NCI-H446 (cell line): ENCODE measurements around the gene DLG2.
A peak's percentile ranks its signal among the peaks of the same experiment; 100 is the strongest.

ENCODE experiments used
- DNase-seq, 2 experiments: peaks; one replicate each; lab custom pipeline; 2025; lab: John Stamatoyannopoulos, UW

The DLG2 gene

DNA sequence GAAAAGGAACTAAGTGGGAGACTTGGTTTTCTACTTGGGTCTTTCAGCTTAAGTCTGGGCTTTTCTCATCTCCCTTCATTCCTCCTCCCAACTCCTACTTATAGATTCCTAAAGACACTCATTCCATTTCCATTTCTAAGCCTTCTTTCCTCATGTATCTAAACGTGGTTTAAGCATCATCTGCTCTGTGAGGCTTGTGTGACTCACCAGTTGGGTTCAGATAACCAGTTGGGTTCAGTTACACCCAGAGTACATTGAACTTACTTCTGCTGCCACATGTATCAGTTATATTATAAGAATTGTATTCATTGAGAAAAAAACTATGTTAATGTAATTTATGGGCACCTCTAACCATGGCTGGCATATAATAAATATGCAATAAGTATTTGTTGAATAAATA, 1509.8 kb downstream of the DLG2 start:
- no peak for DNase-seq

DNA sequence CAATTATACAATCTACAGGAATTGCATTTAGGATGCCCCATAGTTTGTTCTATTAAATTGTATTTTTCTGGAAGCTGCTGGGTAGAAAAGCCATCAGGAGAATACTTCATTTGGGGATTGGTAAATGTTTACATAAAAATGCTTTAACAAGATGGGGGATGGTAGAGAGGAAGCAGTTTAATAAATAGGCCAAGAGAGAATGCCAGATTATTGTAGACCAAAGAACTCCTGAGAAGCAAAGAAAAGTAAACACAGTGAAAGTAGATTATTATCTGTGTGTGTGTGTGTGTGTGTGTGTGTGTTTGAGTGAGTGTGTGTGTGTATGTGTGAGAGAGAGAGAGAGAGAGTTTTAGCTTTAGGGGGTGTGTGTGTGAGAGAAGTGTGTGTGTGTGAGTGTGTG, 1520.6 kb downstream of the DLG2 start:
- DNase-seq: no peak

DNA sequence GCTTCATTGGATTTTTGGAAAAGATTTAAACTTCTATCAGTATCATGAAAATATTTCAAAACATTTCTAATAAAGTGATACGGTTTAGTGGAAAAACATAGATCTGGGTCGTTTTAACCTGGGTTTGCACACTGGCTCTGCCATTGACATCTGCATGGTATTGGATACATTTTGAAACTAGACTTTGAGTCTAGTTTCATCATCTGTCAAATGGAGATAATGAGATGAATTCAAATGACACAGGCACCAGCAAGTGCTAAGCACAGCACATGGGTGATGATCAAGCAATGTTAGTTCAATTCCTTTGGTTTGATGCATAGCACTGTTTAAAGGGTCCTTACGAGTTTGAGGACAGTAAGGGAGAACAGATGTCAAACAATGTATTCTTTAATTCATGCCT, 1522.0 kb downstream of the DLG2 start:
- DNase-seq: no peak

DNA sequence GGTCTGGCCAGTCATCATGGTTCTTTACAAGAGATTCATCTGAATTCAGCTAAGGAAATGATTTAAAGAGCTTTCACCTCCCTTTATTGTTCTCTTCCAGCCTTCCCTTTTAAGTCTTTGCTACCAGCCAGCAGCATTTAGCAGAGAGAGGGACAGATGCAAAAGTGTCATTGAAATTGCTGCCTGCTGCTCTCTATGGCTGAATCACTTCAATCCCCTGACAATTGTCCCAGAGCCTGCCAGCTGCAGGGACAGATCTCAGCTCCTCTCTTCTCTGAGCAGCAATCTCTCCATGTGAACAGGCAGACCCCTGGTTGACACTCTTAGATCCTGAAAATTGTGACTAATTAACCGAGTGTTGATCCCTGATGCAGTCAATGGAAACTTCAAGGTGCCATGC, 1524.0 kb downstream of the DLG2 start:
- no peak for DNase-seq

DNA sequence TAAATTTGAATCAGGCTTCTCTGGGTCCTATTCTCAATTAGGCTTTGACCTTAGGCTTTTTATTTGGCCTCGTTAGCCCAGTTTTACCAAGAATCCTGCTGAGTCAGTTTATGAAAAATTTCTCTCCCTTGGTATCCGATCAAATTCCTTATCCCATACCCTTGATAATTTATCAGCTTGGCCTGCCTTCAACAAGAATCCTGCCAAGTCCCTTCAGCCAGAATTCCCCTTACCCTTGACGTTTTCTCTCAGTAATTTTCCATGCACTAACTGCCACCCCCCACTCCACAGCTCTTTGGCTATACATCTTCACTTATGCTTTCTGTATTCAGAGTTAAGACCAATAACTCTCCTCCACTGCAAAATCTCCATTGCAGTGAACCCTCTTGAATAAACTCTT, 1530.0 kb downstream of the DLG2 start:
- DNase-seq: no peak

DNA sequence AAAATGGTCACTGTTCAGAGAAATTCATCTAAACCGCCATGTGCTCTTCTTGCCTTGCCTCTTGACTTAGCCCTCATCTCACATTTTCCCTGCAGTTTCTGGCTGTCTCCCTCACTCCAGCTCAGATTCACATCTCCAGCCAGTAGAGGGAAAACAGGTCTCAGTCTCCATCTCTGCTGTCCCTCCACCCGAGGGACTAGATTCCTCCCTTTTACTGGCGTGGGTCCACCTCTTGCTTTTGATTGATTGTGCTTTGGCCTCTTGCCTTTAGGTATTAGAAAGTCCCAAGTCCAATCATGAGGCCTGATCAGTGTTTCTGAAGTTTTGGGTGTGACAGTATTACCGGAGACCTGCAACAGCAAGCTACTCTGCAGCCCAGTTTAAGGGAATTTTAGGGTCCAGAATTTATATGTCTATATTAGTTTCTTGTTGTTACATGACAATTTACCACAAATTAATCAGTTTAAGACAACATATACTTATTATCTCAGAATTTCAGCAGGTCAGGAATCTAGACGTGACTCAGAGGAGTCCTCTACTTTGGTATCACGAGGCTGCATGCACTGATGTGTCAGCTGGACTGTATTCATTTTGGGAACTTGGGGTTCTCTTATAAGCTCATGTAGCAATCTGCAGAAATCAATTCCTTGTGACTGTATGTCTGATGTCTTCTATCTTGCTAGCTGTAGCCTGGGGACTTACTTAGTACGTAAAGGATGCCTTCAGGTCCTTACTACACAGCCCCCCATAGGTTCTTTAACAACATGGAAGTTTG, 1535.7 kb downstream of the DLG2 start:
- no peak for DNase-seq

DNA sequence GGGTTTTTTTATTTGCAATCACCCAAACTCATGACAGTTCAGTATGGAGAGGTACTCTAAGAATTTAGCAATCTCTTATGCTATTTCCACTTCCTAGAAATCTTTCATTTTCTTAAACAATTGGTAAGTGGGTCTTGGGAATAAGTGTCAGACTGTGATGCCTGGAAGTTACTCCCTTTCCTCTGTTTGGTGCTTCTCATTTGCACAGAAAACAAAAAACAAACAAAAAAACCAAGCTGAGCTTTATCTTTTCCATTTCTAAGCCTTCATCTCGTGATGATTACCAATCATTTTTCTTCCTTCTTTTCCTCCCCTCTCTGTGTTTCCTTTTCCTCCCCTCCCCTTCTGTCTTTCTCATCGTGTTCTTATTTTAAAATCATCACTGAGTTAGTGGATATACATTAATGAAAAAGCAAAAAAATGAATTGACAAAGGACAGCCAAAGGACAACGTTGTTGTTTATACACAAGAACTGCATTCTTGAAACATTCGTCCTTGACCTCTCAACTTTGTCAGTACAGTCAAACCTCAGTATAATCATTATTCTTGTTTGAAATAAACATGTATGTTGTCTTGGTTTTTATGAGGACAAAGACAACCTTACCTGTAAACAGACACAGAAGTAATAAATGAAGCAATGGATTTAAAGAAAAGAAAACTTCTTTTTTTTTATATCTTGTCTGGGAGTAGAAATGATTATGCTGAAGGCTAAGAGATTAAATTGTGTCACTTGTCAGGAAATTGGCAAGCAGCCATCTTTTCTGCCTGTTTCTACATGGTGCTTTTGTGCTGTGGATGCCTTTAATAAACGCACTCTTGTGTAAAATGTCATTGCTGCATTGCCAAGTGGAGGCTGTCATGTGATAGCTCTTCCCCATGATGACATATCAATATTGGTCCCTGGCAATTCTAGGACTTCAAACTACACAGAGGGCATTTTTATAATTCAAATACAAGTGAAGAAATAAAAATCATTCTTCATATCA, 1537.8 kb downstream of the DLG2 start:
- peak; percentile 64 to 84 for DNase-seq

DNA sequence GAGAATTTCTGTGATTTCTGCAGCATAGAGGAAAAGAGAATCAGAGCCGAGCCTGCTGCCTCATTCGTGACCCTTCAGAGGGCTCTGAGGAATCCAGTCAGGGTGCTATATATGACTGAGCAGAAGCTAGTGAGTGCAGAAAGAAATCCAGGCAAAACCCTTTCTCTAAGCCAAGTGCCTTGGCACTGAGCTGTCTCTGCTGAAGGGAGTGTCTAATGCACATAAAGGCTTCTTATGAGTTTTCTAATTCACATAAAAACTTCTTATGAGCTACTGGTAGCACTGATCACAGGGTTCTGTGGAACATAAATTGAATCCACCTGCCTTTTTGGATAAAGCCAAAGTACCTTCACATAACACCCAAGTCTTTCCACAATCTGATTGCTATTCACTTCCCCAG, 1555.3 kb downstream of the DLG2 start:
- no peak for DNase-seq

DNA sequence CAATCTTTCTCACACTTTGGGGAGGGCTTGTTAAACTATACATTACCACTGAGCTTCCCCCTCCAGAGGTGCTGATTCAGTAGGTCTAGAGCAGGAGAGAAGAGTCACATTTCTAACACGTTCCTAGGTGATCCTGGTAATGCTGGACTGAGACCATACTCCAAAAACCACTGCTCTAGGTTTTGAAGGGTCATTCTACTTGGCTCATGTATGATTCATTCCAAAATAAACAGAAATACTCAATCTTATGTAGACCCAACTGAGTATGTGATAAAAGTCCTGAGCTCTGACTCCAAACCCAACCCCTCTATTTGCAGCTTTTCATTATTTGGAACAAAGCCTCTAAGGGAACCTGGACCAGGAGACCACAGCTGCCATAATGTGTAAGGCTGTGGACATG, 1558.1 kb downstream of the DLG2 start:
- DNase-seq: no peak

DNA sequence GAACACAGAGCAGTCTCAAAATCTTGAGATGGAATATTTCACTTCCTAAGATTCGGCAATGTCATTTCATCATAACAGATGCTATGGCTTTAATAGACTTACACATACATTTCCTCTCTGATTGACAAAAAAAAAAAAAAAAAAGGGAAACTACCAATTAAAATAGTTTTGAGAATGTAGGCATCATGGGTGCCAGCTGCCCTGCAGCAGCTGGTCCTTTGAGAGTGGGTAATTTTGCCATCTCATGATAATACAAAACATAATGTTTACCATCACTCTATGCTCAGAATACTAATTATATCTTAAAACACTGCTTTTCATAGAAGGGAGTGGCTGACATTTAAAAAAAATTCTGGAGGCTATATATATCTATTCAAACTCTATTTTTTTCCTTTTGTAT, 1565.4 kb downstream of the DLG2 start:
- peak in 1 of 2 experiments; percentile 24 for DNase-seq

DNA sequence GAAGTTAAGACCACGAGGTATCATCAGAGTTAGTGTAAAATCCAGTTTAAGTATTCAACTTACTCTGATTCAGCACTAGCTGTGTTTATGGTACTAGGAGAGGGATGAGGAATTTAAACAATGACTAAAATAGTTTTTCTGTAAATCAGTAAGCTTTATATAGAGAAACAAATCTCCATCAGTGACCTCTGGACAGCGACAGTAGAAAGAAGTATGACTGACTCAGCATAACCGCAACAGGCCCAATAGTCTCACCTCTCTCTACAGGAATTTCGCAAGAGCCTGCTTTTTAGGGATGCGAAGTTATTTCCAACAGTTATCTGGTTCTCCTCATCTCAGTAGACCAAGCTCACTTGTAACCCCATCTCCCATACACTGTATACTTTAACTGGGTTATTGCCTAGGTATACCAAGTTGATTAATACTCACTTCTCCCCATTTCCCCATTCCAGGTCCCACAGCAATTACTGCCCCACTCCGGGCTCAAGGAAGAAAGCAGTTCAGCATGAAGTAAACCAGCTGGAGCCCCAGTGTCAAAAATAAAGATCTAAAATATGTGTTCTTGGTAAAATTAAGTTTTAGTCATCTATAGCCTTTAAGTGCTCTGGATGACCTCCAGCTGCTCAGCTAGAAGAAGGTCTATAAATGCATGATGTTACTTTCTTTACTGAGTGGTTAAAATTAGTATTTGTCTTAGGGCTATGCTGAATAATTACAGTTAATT, 1570.3 kb downstream of the DLG2 start:
- DNase-seq: no peak

DNA sequence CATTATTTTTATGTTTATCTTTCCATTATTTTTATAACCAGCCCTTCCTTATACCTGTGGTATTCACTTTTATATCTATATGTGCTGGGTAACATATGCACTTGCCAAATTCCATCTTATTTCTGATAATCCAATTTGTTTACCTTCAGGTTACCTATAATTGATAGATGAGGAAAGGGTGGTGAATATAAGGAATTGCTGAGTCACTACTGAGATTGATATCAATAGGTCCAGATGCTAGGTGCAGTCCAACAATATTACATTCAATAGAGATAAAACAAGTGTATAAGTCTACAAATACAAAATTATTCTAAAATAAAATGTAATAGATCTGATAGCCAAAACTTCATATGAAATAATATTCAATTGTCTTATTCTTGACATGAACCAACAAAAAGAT, 1582.0 kb downstream of the DLG2 start:
- no peak for DNase-seq

DNA sequence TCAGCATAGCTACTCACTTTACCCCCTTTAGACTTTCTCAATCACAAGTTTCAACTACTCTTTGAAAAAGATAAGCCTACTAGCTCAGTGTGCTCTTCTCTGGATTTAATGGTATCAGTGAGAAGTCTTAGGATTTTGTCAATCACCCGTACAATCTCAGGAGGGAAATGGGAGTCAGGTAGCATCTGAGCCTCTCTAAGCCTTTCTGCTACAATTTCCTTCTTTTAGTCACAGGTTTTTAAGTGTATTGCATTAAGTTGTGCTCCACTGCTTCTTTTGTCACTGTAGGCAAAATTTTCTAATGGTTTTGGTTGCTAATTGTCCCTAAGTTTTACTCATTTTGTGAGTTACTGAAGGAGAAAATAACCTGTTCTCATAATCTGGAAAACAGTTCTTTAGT, 1582.4 kb downstream of the DLG2 start:
- no peak for DNase-seq

DNA sequence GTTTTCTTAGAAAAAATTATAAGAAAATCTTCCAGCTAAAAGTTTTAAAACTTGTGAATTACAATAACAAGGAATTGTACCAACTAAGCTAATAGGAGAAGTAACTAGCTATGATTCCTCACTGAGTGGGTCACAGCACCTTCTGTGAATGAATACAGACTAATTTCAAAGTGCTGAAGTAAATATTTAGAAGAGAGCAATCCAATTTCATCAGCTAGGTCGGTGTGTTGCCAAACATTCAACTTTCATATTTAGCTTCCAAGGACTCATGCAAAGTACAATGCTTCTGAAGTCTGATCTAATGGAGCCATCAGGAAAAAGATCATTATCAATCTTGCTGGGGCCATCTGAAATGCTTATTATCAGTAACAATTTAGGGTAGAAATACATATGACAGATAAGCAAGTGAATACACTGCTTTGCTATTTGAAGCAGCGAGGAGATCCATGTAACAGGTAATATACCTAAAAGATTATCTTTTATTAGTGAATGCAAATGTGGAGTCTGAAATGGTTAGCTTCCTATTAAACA, 1590.4 kb downstream of the DLG2 start:
- DNase-seq: no peak

DNA sequence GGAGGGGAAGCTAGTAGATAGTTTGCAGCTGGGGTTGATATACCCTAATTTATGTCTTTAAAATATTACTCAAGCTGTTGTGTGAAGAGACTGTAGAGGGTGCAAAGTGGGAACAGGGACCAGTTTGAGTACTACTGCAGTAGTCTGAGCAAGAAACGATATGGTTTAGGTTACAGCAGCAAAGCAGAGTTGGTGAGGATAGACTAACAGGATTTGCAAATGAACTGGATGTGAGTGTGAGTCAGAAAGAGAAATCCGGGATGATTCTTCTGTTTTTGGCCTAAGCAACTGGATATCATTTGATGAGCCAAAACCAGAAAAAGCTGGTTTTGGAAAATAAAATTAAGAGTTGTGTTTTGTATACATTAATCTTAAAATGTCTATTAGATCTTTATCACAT, 1591.5 kb downstream of the DLG2 start:
- no peak for DNase-seq

DNA sequence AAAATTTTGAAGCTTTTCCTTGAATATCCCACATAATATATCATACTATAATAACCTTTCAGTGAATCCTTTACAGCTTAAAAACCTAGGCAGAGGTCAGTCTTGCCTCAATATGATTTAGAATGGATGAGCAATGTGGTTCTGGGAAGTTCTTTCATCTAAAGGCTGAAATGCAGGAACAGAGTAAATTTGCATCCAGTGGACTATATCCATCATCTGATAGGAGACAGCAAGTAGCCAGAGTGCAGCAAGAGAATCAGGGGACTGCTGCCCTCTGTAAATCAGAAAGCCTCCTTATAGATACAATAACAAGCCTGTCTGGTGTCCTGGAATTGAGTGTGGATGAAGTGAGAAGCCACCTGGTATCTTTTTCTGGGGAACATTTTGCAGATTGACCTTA, 1592.7 kb downstream of the DLG2 start:
- no peak for DNase-seq

DNA sequence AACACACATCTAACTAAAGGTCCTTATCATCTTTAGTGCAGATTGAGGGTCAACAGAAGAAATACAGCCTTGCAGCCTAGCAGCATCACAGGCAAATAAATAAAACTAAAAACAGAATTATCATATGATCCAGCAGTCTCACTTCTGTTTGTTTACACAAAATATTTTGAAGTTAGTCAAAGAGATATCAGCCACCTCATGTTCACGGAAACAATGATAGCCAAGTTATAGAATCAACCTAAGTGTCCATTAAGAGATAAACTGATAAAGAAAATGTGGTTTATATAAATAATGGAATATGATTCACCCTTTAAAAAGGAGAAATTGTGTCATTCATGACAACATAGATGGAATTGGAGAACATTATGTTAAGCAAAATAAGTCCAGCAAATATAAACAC, 1602.9 kb downstream of the DLG2 start:
- DNase-seq: no peak

DNA sequence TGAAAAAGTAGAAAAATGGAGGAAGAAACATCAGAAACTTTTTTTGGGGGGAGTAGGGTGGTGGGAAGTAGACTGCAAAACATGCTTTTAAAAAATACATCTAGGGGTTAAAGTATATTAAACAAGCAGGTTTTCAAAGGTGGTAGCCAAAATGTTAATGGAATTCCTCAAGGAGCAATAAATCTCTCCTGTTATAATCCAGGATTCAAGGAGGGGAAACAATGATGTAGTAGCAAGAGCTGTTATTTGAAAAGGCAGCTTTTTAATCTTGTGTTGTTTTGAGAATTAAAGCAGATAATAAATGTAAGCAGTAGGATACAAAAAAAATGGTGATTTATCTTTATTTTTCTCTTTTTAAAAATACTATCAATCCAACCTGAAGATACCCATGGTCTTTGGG, 1604.4 kb downstream of the DLG2 start:
- DNase-seq: no peak

DNA sequence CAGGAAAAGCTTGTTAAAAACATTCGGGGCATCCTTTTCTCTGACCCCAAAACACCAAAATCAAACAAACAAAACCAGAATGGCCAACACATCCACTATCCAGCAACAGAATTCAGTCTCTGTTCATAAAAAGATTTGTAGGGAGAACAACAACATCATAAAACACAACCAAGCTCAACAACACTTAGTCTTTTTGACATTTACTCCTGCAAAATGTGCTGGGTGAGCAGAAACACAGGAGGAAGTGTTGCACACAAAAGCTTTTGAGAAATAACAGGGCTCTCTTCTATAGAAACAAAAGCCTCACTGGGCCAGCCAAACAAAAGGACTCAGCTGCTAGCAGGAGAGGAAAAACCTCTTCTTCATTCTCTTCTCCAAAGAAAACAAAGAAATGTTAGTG, 1604.9 kb downstream of the DLG2 start:
- no peak for DNase-seq

DNA sequence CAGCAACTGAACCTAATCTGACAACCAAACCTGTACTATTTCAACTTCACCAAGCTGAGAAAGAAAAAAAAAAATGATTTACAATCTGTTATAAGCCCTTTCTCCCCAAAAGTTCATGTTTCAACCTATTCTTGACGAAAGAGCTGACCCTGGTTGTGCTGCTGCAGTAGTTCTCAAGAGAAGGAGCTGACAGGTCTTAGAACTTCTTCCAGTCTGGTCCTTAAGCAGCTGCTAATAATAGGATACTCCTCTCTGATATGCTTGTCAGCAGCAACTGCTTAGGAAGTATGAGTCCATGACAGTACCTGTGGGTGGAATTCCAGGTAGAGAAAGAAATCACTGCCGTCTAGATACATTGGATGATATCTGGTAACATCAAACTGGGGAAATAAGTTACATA, 1605.9 kb downstream of the DLG2 start:
- no peak for DNase-seq

DNA sequence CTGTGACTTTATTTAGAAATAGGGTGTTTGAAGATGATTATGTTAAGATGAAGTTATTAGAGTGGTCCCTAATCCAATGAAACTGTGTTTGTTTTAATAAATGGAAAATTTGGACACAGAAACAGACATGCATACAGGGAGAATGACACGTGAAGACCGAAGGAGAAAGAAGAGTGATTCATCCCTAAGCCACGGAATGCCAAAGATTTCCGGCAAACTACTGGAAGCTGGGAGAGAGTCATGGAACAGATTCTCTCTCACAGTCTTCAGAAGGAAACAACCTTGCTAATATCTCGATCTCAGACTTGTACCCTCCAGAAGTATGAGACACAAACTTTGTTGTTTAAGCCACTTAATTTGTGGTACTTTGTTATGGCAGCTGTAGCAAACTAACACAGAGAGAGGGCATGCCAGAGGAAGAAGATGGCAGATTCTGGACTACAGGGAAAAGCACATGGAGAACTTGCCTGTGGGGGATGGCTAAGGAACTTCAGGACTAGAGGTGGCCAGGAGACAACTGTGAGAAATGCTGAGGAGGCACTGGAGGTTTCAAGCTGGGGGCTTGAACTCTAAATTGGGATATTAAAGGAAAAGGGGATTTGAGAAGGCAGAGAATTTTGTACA, 1607.5 kb downstream of the DLG2 start:
- no peak for DNase-seq

DNA sequence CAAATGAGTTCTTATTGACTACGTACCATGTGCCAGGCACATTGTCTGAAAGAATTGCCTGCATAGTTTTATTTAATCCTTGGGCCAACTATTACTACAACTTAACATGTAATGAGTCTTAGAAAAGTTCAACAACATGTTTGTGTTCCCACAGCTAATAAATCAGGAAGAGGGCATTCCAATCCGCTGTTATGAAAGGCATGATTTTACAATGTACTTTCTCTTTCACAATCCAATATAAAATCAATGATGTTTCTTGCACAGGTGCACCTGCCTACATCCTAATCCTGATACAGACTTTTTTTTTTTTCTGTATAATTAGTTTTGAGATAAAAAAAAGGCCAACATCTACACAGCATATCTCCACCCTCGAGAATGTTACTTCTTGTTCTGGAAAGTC, 1612.6 kb downstream of the DLG2 start:
- no peak for DNase-seq
